Osteocyte (in vitro differentiated cells): ENCODE data around the gene BRD3OS. TPM values are rescaled to one million over a fixed set of nuclear protein-coding genes. Genes with fewer than 3 reads are reported as not detected.

Experiments
- DNase-seq: peaks from one replicate; pipeline ENCODE4 v3.0.0; 2021; ENCODE audit warnings: mixed read lengths; ENCODE audit not compliant: unreplicated experiment; ENCODE audit errors: extremely low spot score
- H3K27ac Mint-ChIP-seq: one replicate; pipeline ENCODE4 v1.8.0; 2021; ENCODE audit warnings: mild to moderate bottlenecking, mixed read lengths; ENCODE audit not compliant: unreplicated experiment
- H3K27me3 Mint-ChIP-seq: one replicate; pipeline ENCODE4 v1.8.0; 2021; ENCODE audit warnings: mixed read lengths; ENCODE audit not compliant: unreplicated experiment
- H3K36me3 Mint-ChIP-seq: one replicate; pipeline ENCODE4 v1.8.0; 2021; ENCODE audit warnings: mixed read lengths; ENCODE audit not compliant: unreplicated experiment
- H3K4me1 Mint-ChIP-seq: one replicate; pipeline ENCODE4 v1.8.0; 2021; ENCODE audit warnings: mixed read lengths; ENCODE audit not compliant: unreplicated experiment
- H3K4me3 Mint-ChIP-seq: one replicate; pipeline ENCODE4 v1.8.0; 2021; ENCODE audit warnings: mild to moderate bottlenecking, moderate library complexity, mixed read lengths; ENCODE audit not compliant: unreplicated experiment
- H3K9me3 Mint-ChIP-seq: one replicate; pipeline ENCODE4 v1.8.0; 2021; ENCODE audit warnings: mixed read lengths; ENCODE audit not compliant: unreplicated experiment
- total RNA-seq: library from RNA; stranded (reverse); gene quantifications from 2 replicates; pipeline ENCODE4 v1.2.1, GENCODE V29; 2021
- TF ChIP-seq, protein P1 (sequence below): fragments of 200-600 bp; sonication (generic); IDR thresholded peaks from 2 replicates; pipeline ENCODE4 v1.5.0; 2021; ENCODE audit warnings: antibody characterized with exemption, mild to moderate bottlenecking, moderate library complexity

The BRD3OS gene
- total RNA-seq, 1 donor from 2014 or later: 19.9 TPM

GRCh38 chr9:134054891-134055811 is 29.9 kb downstream of the BRD3OS start:
- Mint-ChIP-seq H3K27me3 (no peaks in the 10 kb centered on the region), H3K36me3 (peaks cover 3% of the 10 kb centered on the region), H3K4me3 (no peak overlapping the region), H3K9me3 (no peaks in the 10 kb centered on the region), H3K27ac (no peak overlapping the region), H3K4me1 (peaks cover 26% of the 10 kb centered on the region)
- TF ChIP-seq, protein P1, sequence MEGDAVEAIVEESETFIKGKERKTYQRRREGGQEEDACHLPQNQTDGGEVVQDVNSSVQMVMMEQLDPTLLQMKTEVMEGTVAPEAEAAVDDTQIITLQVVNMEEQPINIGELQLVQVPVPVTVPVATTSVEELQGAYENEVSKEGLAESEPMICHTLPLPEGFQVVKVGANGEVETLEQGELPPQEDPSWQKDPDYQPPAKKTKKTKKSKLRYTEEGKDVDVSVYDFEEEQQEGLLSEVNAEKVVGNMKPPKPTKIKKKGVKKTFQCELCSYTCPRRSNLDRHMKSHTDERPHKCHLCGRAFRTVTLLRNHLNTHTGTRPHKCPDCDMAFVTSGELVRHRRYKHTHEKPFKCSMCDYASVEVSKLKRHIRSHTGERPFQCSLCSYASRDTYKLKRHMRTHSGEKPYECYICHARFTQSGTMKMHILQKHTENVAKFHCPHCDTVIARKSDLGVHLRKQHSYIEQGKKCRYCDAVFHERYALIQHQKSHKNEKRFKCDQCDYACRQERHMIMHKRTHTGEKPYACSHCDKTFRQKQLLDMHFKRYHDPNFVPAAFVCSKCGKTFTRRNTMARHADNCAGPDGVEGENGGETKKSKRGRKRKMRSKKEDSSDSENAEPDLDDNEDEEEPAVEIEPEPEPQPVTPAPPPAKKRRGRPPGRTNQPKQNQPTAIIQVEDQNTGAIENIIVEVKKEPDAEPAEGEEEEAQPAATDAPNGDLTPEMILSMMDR: no peak
- DNase-seq: no peak

GRCh38 chr9:134055981-134056461 is 30.7 kb downstream of the BRD3OS start:
- DNase-seq: no peak
- TF ChIP-seq, protein P1: no peak
- Mint-ChIP-seq H3K4me3 (no peak overlapping the region), H3K4me1 (peaks cover 33% of the 10 kb centered on the region), H3K36me3 (peaks cover 3% of the 10 kb centered on the region), H3K27me3 (no peaks in the 10 kb centered on the region), H3K9me3 (no peaks in the 10 kb centered on the region), H3K27ac (no peak overlapping the region)

GRCh38 chr9:134056483-134057306 is 31.4 kb downstream of the BRD3OS start:
- TF ChIP-seq, protein P1: no peak
- no peaks in the 10 kb centered on the region for H3K9me3 Mint-ChIP-seq
- H3K4me3 Mint-ChIP-seq: no peak overlapping the region
- no peaks in the 10 kb centered on the region for H3K27me3 Mint-ChIP-seq
- no peak overlapping the region for H3K27ac Mint-ChIP-seq
- no peaks in the 10 kb centered on the region for H3K36me3 Mint-ChIP-seq
- no peak for DNase-seq
- H3K4me1 Mint-ChIP-seq: peaks cover 38% of the 10 kb centered on the region

DNA sequence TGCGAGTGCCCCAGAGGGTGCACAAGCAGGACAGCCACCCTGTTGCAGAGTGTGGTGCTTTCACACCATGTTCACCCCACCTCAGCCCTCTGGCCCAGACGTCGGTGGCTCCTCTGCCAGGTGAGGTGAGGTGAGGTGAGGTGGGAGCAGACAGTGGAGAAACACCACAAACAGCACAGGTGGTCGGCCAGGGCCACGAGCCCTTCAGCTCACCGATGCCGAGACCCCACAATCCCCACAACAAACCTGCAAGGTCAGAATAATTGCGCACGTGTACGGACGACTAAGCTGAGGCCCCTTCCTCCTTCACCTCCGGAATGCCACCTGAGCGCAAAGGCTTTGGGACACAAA is 32.0 kb downstream of the BRD3OS start:
- Mint-ChIP-seq H3K36me3 (no peaks in the 10 kb centered on the region), H3K27ac (no peak overlapping the region), H3K9me3 (no peaks in the 10 kb centered on the region), H3K27me3 (no peaks in the 10 kb centered on the region), H3K4me3 (no peak overlapping the region), H3K4me1 (peaks cover 39% of the 10 kb centered on the region)
- no peak for DNase-seq
- TF ChIP-seq, protein P1: no peak
